GM12874 (cell line): ENCODE results near the gene C9orf57.

Experiments
- TF ChIP-seq, protein P1 (sequence below): IDR thresholded peaks from 2 replicates; pipeline ENCODE4 v1.5.1; 2011; ENCODE audit warnings: low read depth, mild to moderate bottlenecking, control low read depth, low read length, moderate library complexity; ENCODE audit not compliant: insufficient read depth

The C9orf57 gene

DNA sequence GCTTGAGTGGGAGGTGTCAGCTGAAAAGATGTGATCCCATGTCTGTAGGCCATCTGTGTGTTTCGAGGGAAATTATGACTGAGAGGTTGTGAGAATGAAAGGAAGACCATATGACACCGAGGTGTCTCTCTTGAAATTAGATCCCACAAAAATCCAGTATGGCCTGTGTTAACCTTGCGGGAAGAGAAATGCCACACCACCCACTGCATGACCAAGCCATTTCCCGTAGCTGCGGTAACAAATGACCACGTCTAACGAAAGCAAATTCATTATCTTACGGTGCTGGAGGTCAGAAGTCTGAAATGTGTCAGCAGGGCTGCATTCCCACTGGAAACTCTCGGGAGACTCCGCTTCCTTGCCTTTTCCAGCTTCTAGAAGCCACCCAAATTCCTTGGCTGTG lies 11.6 kb downstream of the C9orf57 start:
- TF ChIP-seq, protein P1, sequence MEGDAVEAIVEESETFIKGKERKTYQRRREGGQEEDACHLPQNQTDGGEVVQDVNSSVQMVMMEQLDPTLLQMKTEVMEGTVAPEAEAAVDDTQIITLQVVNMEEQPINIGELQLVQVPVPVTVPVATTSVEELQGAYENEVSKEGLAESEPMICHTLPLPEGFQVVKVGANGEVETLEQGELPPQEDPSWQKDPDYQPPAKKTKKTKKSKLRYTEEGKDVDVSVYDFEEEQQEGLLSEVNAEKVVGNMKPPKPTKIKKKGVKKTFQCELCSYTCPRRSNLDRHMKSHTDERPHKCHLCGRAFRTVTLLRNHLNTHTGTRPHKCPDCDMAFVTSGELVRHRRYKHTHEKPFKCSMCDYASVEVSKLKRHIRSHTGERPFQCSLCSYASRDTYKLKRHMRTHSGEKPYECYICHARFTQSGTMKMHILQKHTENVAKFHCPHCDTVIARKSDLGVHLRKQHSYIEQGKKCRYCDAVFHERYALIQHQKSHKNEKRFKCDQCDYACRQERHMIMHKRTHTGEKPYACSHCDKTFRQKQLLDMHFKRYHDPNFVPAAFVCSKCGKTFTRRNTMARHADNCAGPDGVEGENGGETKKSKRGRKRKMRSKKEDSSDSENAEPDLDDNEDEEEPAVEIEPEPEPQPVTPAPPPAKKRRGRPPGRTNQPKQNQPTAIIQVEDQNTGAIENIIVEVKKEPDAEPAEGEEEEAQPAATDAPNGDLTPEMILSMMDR = no peak

DNA sequence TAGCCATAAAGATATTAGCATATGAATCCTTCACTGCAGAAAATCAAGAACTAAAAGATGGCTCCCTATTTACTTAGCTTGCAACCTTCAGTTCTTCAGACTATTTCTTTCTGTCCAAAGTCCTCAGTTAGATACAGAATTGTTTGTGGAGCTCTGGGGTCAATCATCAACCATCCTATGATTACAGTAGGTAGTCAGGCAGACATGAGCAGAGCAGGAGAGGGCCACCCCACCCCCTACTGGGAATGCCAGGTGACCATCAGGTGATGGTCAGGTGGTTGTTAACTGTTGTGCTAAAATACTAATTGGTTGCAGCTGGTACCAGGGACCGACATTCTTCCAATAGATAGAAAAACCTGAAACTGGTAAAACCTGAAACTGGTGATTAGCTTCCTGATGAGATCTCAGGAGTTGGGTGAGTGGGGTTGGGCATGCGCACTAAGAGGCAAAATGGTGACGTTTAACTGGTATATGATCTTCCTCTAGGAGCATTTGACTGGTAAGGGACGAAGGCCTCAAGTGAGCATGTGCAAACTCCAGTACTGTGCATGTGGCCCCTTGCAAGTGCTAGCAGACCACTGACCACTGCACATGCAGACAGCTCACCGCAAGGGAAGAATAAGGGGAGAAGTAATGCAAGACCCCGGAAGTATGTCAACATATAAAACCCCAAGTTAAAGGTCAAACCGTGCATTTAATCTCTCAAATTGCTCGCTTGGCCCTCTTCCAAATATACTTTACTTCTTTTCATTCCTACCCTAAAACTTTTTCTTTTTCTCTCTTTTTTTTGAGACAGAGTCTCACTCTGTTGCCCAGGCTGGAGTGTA lies 13.6 kb downstream of the C9orf57 start:
- TF ChIP-seq, protein P1 = no peak

DNA sequence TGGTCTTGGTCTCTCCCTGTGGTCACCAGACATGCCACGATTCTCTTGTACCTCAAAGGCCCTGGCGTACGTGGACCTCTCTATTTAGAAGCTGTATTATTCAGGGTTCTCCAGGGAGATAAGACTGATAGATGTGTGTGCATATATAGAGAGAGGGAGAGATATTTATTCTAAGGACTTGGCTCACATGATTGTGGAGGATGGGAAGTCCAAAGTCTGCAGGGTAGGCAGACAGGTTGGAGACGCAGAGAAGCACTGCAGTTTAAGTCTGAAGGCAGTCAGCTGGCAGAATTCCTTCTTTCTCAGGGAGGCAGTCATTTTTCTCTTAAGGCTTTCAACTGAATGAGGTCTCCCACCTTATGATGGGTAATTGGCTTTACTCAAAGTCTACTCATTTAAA lies 16.3 kb downstream of the C9orf57 start:
- TF ChIP-seq, protein P1 = no peak

DNA sequence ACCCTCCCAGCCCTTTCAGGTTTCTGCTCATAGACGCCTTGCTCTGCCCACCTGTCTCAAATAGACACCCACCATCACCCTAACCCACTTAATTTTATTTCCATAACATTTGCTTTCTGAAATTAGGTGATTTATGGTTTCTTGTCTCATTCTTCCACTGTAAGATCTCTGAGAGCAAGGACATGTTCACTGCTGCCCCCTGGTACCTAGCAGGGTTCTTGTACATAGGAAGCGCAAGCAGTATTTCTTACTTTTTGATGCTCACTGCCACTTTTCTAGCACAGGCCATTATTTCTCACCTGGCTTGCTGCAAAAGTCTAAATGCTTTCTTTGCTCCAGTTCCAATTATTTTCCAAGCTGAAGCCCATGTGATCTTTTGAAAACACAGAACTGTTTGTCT lies 16.8 kb downstream of the C9orf57 start:
- TF ChIP-seq, protein P1 = no peak

DNA sequence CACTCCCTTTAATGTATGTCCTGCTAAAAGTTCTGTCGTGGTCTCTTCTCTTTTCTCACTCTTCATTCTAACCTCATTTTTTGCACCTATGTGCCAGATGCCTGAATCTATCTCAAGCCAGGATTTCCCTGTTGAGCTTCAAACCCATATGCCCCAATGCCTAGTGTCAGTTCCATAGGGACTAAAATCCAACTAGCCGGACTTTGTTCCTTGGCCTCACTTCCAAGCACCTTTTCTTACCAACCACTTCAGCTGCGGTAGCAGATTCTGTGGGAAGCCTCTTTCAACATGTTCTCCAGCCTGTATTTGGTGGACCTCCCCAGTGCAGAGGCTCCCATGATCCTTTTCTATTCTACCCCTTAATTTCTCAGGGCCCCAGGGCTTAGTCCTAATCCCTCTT lies 17.5 kb downstream of the C9orf57 start:
- TF ChIP-seq, protein P1 = no peak

DNA sequence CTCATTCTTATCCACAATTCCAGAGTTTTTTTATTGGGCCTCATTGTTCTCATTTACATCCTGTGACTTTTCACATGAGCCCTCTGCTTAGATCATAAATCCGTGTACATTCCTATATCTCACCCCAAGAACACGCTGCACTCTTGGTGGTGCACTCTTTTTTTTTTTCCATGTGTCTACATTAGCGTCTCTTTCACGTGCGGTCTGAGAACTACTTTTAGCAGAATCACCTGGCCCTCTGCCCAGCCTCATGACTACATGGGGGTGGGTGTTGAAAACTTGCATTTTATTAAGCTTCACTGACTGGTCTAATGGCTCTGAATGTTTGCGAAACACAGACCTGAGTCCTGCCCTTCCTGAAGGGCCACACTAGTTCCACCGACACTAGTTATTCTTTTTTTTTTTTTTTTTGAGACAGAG lies 18.6 kb downstream of the C9orf57 start:
- TF ChIP-seq, protein P1 = no peak

DNA sequence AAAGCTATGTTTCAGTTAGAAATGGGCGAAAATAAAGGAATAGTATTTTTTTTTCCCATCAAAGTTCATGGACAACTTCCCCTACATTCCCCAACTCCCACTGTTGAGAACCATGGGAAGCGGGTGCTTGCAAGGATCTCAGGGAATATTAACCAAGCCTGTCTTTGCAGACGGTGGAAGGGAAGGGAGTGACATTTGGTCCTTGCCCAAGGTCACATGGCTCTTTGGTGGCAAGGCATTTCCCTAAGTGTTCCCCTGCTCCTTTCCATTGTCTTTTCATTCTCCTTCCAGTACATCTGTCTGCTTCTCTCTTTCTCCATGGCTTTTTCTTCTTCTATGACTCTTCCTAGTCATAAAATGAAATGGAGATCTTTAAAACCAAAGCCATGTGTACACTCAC lies 19.0 kb downstream of the C9orf57 start:
- TF ChIP-seq, protein P1 = no peak
